Measurements from ENCODE around the gene PDGFRB. TPM values are rescaled to one million over a fixed set of nuclear protein-coding genes. Genes with fewer than 3 reads are reported as not detected.
A peak's percentile ranks its signal among the peaks of the same experiment; 100 is the strongest.

Gene PDGFRB
- total RNA-seq, 1 donor from 2014 or later: 97.8 TPM

DNA sequence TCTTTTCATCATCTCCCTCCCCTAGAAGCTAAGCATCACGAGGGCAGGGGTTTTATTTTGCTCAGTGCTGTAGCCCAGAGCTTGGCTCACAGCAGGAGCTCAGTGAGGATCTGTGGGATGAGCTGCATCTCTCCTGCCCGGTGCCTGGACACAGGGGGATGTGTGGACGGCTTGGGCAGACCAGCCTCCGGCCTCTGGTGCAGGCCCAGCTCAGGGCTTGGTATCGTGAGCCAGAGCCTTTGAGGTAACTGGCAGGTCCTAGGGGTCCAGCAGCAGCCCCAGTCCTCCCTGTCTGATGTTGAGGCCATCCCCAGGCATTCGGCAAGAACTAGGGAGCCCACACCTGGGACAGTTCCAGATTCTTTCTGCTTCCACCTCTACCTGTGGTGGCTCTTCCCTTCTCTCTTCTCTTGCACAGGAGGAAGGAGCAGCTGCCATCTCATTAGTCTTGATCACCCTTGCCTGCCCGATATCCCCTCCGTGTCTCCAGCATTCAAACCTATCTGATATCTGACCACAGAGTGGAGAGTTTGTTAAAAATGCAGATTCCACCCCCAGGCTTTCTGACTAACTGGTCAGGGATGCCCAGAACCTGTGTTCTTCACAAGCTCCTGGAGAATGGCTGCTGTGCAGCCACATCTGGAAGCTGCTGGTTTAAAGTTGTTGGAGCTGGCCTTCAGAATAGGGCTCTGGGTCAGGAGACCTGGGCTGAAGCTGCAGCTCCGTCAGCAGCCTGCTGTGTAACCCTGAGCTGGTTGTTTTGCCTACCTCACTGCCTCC lies 26.3 kb upstream of the PDGFRB start:
- no peak for DNase-seq (ENCODE audit: low spot score)

DNA sequence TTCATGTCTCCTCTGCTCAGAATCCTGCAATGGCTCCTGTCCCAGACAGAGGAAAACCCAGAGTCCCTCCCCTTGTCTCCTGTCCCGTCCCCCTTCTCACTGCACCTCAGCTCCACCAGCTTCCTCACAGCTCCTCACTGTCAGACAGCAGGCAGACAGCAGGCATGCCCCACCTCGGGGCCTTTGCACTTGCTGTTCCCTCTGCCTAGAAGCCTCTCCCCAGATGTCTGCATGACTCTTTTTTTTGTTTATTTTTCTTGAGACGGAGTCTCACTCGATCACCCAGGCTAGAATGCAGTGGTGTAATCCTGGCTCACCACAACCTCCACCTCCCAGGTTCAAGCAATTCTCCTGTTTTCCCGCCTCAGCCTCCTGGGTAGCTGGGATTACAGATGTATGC lies 25.4 kb upstream of the PDGFRB start:
- DNase-seq (ENCODE audit: low spot score): no peak

DNA sequence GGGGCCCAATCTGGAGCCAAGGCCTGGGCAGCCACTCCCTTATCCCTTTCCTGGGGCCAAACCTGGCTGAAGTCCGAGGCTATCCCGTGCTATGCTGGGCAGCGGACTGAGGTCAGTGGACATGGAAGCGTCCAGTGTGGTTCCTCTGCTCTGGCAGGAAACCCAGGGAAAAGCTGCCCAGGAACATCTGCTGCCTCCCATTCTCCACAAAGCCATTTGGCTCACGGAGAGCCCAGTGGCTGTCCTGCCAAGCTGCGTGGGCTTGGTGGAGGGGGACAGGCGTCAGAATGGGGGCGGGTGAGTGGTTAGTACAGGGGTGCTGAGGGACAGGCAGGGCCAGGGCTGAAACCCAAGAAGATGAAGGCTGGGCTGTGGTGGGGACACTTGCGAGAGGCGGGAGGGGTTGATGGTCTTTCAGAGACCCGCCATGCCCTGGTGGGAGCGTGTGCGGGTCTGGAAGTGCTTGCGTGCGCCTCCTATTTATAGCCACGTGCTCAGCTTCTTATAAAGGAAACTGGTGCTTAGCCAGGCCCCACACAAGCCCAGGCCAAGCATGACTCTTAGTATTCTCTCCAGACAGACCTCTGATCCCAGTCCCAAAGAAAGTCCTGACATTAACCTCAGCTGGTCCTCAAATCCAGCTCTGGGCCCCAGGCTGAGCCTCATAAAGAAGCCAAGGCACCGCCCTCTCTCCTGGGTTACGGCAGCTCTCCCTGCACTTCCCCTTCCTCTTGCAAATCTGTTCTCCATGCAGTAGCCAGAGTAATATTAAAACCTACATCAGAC lies 24.8 kb upstream of the PDGFRB start:
- peak; percentile 49 for DNase-seq (ENCODE audit: low spot score)

DNA sequence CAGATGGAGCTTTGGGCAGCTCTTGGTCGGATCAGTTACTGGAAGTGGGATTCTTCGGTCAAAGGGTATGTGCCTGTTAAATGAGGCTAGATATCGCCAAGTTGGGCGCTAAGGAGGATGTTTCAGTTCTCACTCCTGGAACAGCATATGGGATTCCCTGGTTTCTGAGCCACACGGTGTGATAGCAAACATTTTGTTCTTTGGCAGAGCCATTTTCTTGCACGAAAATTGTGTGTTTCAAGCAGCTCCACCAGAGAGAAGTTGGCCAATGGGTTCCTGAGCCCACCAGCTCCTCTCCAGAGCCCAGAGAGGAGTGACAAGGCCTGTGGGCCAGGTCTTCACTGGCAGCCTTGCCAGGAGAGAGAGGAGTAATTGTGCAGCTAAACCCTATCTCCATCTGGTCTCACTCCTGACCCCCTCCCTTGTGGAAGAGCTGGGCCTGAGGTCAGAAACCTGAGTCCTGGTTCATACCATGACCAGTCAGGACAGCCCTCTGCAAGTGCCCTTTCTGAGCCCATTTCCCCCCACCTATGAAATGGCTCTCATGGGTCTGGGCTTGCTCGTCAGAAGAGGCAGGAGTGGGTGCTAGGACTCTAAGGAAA lies 23.5 kb upstream of the PDGFRB start:
- no peak for DNase-seq (ENCODE audit: low spot score)

DNA sequence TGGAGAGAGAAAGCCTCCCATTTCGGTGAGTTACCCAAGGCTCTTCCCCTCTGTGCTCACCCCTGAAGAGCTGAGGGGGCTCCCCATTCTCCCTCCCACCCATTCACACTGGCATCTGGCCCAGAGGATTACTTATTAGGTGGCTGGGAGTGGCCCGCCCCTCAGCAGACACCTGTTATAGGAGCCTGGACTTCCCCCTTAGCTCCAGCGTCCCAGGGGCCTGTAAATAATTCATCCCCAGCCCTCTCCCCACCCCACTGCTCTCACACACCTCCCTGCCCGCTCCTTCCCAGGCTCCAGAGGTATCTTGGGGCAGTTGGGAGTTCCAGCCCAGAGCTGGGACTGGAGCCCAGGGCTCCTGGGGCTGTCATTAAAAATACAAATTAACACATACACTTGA lies 22.6 kb upstream of the PDGFRB start:
- DNase-seq (ENCODE audit: low spot score): no peak

DNA sequence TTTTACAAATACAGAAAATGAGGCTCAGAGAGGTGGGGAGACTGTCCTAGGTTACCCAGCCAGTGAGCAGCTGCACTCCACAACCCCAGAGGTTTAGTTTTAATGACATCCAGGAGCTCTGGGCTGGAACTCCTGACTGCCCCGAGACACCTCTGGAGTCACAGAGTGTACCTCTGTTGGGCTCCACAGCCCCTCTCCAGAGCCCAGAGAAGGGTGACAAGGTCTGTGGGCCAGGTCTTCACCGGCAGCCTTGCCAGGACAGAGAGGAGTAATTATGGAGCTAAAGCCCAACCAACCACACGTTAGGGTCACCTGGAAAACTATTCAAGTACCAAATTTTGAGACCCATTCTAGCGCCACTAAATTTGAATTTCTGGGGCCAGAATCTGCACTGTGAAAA lies 22.1 kb upstream of the PDGFRB start:
- DNase-seq (ENCODE audit: low spot score): no peak

DNA sequence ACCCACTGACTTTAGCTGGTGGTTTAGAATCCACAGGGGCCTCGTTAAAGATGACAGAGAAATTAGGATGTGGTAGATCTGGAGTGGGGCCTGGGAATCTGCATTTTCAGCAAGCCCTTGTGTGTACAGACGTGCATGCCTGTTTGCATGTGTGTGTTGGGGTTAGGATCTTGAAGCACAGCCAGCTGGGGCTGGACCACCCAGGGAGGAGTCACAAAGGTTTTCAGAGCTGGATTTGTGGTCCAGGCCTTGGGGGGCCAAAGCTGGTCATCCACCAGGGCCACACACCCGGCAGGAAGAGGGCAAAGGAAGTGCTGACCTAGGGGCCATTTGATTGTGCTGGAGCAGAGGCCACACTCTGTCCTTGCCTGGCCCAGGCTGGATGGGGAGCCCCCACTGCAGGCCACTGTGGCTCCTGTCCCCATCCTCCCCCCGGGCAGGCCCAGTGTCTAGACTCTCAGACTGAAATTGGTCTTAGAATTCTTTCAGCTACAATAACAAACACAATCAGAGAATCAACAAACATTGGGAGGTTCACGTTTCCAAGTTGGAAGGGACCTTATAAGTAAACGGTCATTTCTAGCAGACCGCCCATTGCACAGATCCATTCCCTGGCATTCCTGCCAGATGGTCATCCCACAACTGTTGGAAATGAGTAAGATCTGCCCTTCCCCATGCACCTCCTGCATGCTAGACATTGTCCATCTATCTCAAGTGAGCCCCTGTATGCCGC lies 21.3 kb upstream of the PDGFRB start:
- DNase-seq (ENCODE audit: low spot score): no peak

DNA sequence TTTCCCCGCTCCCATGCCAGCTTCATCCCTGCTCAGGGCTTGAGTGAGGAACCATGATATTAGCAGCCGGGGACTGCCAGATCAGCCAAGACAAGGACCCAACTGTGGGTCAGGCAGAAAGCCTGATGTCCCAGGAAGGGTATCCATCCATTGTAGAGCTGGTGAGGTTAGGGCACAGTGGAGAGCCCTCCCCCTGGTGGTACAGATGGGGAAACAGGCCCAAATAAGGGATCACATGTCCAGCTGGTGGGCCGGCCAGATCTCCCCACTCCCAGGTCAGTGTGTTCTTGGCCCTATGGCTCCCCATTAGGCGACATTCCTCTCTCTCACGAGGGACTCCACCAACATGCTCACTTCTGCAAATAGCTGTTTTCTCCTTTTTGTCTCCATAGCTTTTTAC lies 19.9 kb upstream of the PDGFRB start:
- DNase-seq (ENCODE audit: low spot score): no peak

DNA sequence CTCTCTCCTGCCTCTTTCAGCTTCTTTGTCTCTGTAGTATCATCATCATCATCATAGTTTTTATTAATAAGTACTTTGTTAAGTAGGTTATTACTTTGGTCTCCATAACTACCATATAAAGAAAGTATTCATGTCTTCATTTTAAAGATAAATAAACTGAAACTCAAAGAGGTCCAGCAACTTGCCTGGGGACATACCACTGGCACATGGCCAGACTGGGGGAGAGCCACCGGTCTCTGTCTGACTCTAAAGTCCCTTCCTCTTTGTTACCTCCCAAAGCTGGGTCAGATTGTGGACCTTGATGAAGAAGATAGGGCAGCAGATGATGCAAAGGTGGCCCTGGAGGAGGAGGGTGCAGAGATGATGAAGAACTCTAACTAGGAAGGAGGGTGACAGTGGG lies 19.4 kb upstream of the PDGFRB start:
- no peak for DNase-seq (ENCODE audit: low spot score)

DNA sequence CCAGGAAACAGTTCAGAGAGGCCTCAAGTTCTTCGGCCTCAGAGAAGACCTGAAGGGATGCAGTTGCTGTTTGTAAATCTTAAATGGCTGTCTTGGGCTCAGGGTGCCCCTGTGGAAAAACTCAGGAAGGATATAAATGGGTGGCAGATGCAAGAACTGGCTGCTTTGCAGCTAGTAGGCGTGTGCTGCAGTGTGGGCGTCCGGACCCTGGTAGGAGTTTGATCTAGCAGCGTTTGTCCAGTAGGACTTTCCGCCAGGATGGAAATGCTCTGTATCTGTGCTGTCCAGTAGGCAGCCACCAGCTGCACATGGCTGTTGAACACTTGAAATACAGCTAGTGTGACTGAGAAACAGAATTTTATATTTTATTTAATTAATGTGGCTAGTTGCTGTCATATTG lies 18.6 kb upstream of the PDGFRB start:
- DNase-seq (ENCODE audit: low spot score): no peak

DNA sequence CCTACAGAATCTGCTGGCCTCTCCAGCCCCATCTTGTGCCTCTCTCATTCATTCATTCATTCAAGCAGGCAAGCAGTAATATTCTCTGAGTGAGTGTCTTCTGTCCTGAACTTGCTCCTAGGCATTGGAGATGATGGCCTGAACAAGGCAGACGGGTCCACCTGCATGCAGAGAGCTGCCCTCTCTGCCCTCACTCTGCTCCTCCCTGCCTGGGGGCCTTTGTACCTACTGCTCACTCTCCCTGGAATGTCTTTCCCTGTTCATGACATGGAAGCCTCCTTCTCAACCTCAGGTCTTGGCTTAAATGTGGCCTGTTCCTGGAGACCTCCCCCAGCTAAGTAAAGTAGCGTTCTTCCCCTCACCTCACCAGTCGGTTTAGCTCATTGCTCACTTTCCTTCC lies 17.5 kb upstream of the PDGFRB start:
- DNase-seq (ENCODE audit: low spot score): no peak

DNA sequence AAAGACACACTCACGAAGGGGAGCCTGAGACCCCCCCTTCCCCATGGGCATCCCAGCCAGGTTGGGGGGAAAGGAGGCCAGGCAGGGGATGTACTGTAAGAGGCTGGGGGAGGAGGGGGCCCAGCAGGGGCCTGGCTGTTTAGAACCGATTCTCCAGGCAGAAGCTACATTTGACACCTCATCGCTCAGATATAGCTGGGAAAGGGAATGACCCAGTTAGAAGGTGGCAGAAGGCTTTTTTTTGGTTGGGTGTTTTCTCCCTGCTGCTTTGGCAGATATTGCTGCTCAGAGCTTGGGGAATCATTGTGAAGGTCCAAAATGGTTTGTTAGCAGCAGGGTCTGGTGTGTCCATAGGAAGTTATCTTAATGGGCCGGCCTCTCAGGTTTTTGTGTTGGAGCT lies 16.9 kb upstream of the PDGFRB start:
- DNase-seq (ENCODE audit: low spot score): no peak

DNA sequence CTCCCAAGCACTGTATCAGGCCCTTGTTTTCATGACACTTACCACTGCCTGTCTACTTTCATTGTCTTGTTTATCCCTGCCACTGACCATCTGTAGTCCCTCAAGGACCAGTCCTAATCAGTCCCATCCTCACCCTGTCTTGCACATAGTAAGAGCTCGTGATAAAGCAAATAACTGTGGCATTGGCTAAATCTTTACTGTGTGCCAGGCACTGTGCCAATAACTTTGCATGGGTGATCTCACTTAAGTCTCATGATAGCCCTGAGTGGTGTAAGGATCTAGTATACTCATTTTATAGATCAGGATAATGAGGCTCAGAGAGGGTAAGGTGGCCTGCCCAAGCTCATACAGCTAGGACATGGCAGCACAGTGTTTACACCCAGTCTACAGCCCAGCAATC lies 16.5 kb upstream of the PDGFRB start:
- DNase-seq (ENCODE audit: low spot score): no peak

DNA sequence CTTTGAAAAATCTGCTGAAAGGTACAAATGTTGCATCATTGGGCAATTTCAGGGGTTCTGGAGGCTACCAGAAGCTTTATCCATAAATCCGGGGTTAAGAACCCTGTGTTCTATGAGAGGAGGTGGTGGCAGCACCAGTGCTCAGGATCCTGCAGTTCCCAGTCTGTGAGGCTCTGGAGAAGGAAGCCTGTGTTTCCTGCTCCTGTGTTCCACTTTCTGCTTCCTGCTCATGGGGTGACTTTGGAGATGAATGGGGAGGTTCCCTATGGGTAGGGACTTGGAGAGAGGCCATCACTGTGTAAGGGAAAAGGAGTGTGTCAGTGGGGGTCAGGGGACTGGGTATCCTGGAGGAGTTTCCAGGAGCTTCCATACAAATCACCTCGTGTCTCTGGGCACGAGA lies 13.2 kb upstream of the PDGFRB start:
- DNase-seq (ENCODE audit: low spot score): no peak

DNA sequence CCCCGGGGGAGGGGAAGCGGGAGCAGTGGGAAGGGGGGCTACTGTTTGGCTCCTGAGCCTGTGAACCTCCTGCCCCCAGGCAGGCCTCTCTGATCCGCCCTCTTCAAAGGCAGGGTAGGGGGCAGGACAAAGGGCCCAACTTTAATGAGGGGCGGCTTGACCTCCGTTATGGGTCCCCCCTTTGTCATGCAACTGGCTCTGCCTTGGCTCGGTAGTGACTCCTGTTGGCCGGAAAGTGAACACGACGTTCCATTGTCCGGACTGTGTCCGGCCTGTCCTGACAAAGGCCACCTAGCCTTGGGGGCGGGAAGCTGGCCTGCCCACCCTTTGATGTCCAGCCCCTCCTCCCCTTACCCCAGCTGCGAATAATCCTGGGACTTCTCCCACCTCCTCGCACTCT lies 12.3 kb upstream of the PDGFRB start:
- no peak for DNase-seq (ENCODE audit: low spot score)

DNA sequence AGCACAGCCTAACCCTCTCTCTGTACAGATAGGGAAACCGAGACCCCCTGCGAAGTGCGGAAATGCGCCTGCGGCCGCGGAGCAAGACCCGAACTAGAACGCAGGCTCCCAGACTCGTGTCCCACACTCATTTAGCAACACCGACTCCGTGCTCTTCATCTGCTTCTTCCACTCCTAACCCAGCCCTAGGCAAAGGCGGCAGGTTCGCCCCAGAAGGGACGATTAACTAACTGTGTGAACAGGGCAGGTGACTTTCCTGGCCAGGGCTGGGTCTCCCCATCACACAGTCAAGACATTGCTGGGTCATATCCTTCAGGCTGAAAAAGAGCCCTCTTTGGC lies 11.8 kb upstream of the PDGFRB start:
- DNase-seq (ENCODE audit: low spot score): no peak

DNA sequence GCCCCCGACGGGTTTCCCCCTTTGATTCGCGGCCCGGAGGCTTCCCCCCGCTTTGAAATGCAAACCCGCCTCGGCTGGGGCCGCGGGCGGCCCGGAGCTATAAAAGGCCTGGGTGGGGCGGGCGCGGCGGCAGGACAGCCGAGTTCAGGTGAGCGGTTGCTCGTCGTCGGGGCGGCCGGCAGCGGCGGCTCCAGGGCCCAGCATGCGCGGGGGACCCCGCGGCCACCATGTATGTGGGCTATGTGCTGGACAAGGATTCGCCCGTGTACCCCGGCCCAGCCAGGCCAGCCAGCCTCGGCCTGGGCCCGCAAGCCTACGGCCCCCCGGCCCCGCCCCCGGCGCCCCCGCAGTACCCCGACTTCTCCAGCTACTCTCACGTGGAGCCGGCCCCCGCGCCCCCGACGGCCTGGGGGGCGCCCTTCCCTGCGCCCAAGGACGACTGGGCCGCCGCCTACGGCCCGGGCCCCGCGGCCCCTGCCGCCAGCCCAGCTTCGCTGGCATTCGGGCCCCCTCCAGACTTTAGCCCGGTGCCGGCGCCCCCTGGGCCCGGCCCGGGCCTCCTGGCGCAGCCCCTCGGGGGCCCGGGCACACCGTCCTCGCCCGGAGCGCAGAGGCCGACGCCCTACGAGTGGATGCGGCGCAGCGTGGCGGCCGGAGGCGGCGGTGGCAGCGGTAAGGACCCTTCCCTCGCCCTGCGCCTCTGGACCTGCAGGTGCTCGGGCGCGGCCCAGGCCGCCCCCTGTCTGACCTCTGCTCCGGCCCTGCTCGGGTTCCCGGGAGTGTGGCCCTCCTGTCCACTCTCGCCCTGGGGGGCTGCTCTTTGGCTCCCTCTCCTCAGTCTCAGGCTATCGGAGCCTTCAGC lies 11.2 kb upstream of the PDGFRB start, which contains the start of gene CDX1:
TSS of gene CDX1 (plus strand) at position 129 of the 862 bp plus-strand sequence. CDS start at position 228, 99 bp downstream.
- no peak for DNase-seq (ENCODE audit: low spot score)

DNA sequence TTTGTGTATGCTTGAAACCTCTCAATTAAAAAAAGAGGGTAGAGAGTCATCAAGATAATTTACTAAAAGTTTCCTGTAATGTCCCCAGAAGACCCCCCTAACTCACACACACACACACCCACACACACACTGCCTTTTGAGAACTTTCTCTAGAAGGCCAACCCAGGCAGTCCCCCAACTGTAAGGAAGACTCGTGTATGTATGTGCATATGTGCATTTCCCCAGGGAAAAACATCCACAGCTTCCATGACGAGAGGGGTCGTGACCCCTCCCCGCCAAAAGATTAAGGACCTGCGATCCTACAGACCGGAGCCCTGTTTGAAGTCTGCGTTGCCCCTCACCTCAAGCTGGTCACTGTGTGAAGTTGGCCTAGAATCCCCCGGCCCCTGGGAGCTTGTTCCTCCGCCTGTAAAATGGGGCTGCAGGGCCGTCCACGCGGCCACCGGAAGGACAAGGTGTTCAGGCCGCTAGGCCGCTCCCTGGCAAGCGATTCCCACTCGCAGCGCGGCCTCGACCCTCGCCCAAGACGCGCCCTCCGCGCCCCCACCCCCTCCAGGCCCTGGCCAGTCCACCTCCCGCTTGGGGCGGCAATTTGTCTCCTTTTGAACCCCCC lies 10.5 kb upstream of the PDGFRB start:
- DNase-seq (ENCODE audit: low spot score): no peak

DNA sequence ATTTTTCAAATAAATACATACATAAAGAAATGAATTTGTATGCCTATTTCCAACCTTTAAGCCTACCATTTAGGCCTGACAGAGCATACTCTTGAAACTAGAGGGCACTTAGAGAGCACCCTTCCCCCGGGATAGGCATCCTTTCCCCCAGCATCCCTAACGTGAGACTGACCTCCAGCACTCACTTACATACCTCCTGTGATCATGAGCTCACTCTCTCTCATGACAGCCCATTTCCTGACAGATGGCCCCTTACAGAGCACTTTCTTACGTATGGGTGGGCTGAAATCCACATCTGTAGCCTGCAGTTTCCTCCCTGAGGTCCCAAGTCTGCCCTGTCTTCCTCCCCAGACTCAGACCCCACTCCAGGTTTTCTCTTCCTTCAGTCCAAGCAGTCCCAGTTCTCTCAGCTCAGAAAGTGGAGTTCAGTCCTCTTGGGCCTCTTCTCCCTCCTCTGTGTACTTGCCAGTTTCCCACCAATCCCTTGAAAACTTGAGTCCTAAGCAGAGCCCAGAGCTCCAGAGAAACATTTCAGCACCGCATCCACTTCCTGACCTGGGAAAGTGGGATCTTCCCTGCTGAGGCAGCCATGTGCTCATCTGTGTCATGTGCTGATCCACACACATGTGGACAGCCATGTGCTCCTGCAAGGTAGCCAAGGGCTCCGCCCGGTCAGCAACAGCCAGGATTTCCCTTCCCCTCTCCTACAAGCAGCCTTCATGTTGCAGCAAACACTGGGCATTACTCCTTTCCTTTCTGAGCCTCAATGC lies 8.8 kb upstream of the PDGFRB start:
- no peak for DNase-seq (ENCODE audit: low spot score)

DNA sequence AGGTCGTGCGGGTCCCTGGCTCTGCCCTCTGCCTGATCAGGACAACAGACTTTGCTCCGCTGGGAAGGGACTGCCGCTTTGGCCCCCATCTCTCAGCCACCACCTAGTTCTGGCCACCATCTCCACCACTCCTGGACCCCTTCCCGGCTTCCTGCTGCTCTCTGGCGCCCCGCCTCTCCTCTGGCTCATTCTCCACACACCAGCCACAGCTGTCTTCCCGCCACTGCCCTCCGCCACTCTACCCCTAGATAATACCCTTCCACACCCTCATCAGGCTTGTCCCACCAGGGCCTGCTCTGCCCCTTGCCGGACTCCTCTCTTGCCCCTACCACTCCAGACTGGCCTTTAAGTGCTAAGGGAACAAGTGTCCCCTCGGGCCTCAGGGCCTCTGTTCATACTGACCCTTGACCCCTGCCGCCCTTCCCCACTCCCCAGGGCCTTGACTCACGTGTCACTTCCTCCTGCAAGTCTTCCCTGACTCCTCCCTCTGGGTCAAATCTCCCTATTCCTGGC lies 8.0 kb upstream of the PDGFRB start:
- peak; percentile 41 for DNase-seq (ENCODE audit: low spot score)
